Caco-2 (cell line): ENCODE data around the gene SOAT2. TPM values are rescaled to one million over a fixed set of nuclear protein-coding genes. Genes with fewer than 3 reads are reported as not detected.

Experiments
- BruUV-seq: library from RNA; stranded (reverse); fragments of 400-500 nt; replicated peaks from 2 replicates; lab custom pipeline; 2021; lab: Mats Ljungman, UMichigan
- CTCF ChIA-PET: fragments of 300-600 bp; sonication (Branson Sonifier 250); formaldehyde crosslinking; loops from one replicate; lab custom pipeline; 2022; ENCODE audit warnings: antibody characterized with exemption; lab: Charles Lee
- POLR2A ChIA-PET: fragments of 300-600 bp; sonication (Branson Sonifier 250); formaldehyde crosslinking; loops from one replicate; lab custom pipeline; 2022; ENCODE audit warnings: antibody characterized with exemption; lab: Charles Lee
- DNase-seq, 2 experiments: peaks; one replicate each; pipeline versions ENCODE4 v3.0.0 to v3.0.0-alpha.2; 2020 to 2022
- H3K27me3 ChIP-seq: replicated peaks from 2 replicates; pipeline ENCODE4 v1.6.0; 2011; ENCODE audit warnings: low read length; ENCODE audit not compliant: control insufficient read depth, insufficient read depth
- H3K36me3 ChIP-seq: 2 replicates; pipeline ENCODE4 v1.5.1; 2011; ENCODE audit warnings: low read length; ENCODE audit not compliant: control insufficient read depth, insufficient read depth
- H3K4me1 ChIP-seq: fragments of 250-450 bp; sonication (Bioruptor Pico); 2 replicates; pipeline ENCODE4 v1.5.1; 2020; ENCODE audit warnings: mild to moderate bottlenecking
- H3K4me3 ChIP-seq: 2 replicates; pipeline ENCODE4 v1.5.1; 2011; ENCODE audit warnings: low read depth, mild to moderate bottlenecking, control low read depth, low read length
- H3K9me3 ChIP-seq: fragments of 250-450 bp; sonication (Bioruptor Pico); 2 replicates; pipeline ENCODE4 v1.5.1; 2020; ENCODE audit warnings: mild to moderate bottlenecking, moderate library complexity
- H3K27ac Mint-ChIP-seq: one replicate; pipeline ENCODE4 v1.8.0; 2022; ENCODE audit warnings: mixed read lengths; ENCODE audit not compliant: unreplicated experiment
- H3K27me3 Mint-ChIP-seq: one replicate; pipeline ENCODE4 v1.8.0; 2022; ENCODE audit warnings: mixed read lengths; ENCODE audit not compliant: insufficient read depth, unreplicated experiment
- H3K36me3 Mint-ChIP-seq: one replicate; pipeline ENCODE4 v1.8.0; 2022; ENCODE audit warnings: mild to moderate bottlenecking, mixed read lengths; ENCODE audit not compliant: insufficient read depth, unreplicated experiment
- H3K4me1 Mint-ChIP-seq: one replicate; pipeline ENCODE4 v1.8.0; 2022; ENCODE audit warnings: low read depth, mixed read lengths; ENCODE audit not compliant: unreplicated experiment
- H3K4me3 Mint-ChIP-seq: one replicate; pipeline ENCODE4 v1.8.0; 2022; ENCODE audit warnings: mild to moderate bottlenecking, moderate library complexity, mixed read lengths; ENCODE audit not compliant: unreplicated experiment
- H3K9me3 Mint-ChIP-seq: one replicate; pipeline ENCODE4 v1.8.0; 2022; ENCODE audit warnings: mixed read lengths; ENCODE audit not compliant: unreplicated experiment
- CTCF ChIP-seq, 2 experiments: fragments of 200-600 bp in 1 of 2; IDR thresholded peaks; 1 replicate in 1 of 2; 2 replicates in 1 of 2; pipeline versions ENCODE4 v1.5.1 to v1.8.0; 2011 to 2022; ENCODE audit warnings: antibody characterized with exemption in 1 of 2, control low read depth in 1 of 2, inconsistent platforms in 1 of 2, low read depth in 1 of 2, low read length in 1 of 2, mild to moderate bottlenecking in 1 of 2, moderate library complexity in 1 of 2; ENCODE audit not compliant: insufficient read depth in 1 of 2, severe bottlenecking in 1 of 2, unreplicated experiment in 1 of 2
- intact Hi-C: fragments of 100-400 bp; cut with micrococcal nuclease; formaldehyde crosslinking; loops from one replicate; pipeline ENCODE4 v1.10.0; 2022; ENCODE audit not compliant: unreplicated experiment
- total RNA-seq: library from RNA; stranded (reverse); gene quantifications from 2 replicates; pipeline ENCODE4 v1.2.3, GENCODE V29; 2022

SOAT2 gene
- total RNA-seq, 1 experiment from 2014 or later = 6.5 TPM

GRCh38 chr12:53078425-53079225 lies 24.7 kb upstream of the SOAT2 start:
- TSS peak; percentile 81 for BruUV-seq
- CTCF ChIA-PET = interaction anchor here (0.5 to 2.6 kb wide), 21 partner anchors 12 to 1053 kb away, joined by 3 to 47 read pairs (median 5); partner anchors contain the start of genes AAAS, CSAD, IGFBP6 and SOAT2
- TF ChIP-seq CTCF (IDR thresholded peaks at IDR 0.05; ENCODE audit: insufficient read depth in 1 of 2, low read depth in 1 of 2, low read length in 1 of 2, severe bottlenecking in 1 of 2, unreplicated experiment in 1 of 2) = peak in 1 of 2 experiments; percentile 8
- Histone ChIP-seq H3K4me3 (peak overlapping the region; percentile 43), H3K36me3 (no peaks in the 10 kb centered on the region; the same call in 1 of the 2 replicates), H3K9me3 (no peaks in the 10 kb centered on the region), H3K27me3 (no peaks in the 10 kb centered on the region), H3K4me1 (peaks cover 4% of the 10 kb centered on the region; the same call in 1 of the 2 replicates)
- Mint-ChIP-seq H3K27ac (peak overlapping the region; percentile 94), H3K9me3 (no peaks in the 10 kb centered on the region), H3K4me1 (peaks cover 11% of the 10 kb centered on the region), H3K36me3 (peaks cover 12% of the 10 kb centered on the region), H3K27me3 (no peaks in the 10 kb centered on the region), H3K4me3 (peak overlapping the region; percentile 89)
- POLR2A ChIA-PET = interaction anchor here (0.5 to 1.4 kb wide), 16 partner anchors 13 to 647 kb away, joined by 3 to 18 read pairs (median 5); partner anchors contain the start of genes AAAS, CSAD, EIF4B and PFDN5
- intact Hi-C loops = loop anchor here (1.0 kb wide), 1 partner anchor 21 kb away; no protein-coding TSS in a partner anchor
- no peak for DNase-seq

GRCh38 chr12:53079226-53080117 lies 23.8 kb upstream of the SOAT2 start, which contains the start of gene SPRYD3:
TSS of gene SPRYD3 (minus strand) at chr12:53079390. CDS start at chr12:53079333, 57 bp downstream.
- peaks cover 11% of the 10 kb centered on the region for H3K4me1 Mint-ChIP-seq
- intact Hi-C loops = loop anchor here (1.0 kb wide), 1 partner anchor 20 kb away; no protein-coding TSS in a partner anchor
- DNase-seq = peak; percentile 97 to 98
- peak within 1 kb of the TSS; percentile 89 for H3K4me3 Mint-ChIP-seq
- no peaks in the 10 kb centered on the region for H3K27me3 ChIP-seq
- H3K27ac Mint-ChIP-seq = peak within 1 kb of the TSS; percentile 94
- TSS peak; percentile 94 for BruUV-seq
- peaks cover 4% of the 10 kb centered on the region; the same call in 1 of the 2 replicates for H3K4me1 ChIP-seq
- peak within 1 kb of the TSS; percentile 71 for H3K4me3 ChIP-seq
- CTCF ChIA-PET = interaction anchor here (0.5 to 2.6 kb wide), 23 partner anchors 12 to 1054 kb away, joined by 3 to 47 read pairs (median 4); partner anchors contain the start of genes AAAS, CSAD, IGFBP6 and SOAT2
- no peak for TF ChIP-seq CTCF (IDR thresholded peaks at IDR 0.05; ENCODE audit: insufficient read depth in 1 of 2, low read depth in 1 of 2, low read length in 1 of 2, severe bottlenecking in 1 of 2, unreplicated experiment in 1 of 2)
- H3K36me3 ChIP-seq = no peaks in the 10 kb centered on the region; the same call in 1 of the 2 replicates
- peaks cover 6% of the 10 kb centered on the region; the same call in 1 of the 2 replicates for H3K9me3 ChIP-seq
- peaks cover 12% of the 10 kb centered on the region for H3K36me3 Mint-ChIP-seq
- no peaks in the 10 kb centered on the region for H3K9me3 Mint-ChIP-seq
- H3K27me3 Mint-ChIP-seq = no peaks in the 10 kb centered on the region
- POLR2A ChIA-PET = interaction anchor here (0.5 to 1.4 kb wide), 18 partner anchors 14 to 646 kb away, joined by 3 to 18 read pairs (median 5); partner anchors contain the start of genes AAAS, CSAD, EIF4B and PFDN5
